SU-DHL-6 (cell line): ENCODE measurements around the gene GPC3.

Experiments
- CTCF ChIP-seq: fragments of 200-600 bp; sonication (generic); IDR thresholded peaks from one replicate; pipeline ENCODE4 v1.5.1; 2017; ENCODE audit warnings: antibody characterized with exemption, mild to moderate bottlenecking, low read length, moderate library complexity; ENCODE audit not compliant: insufficient read depth, poor library complexity, severe bottlenecking
- EZH2phosphoT487 ChIP-seq: fragments of 200-600 bp; sonication (generic), shearing (Covaris generic); conservative IDR thresholded peaks from 2 replicates; pipeline ENCODE4 v1.6.1; 2018; ENCODE audit warnings: mild to moderate bottlenecking, antibody characterized with exemption, low read length, moderate library complexity, mixed read lengths

DNA sequence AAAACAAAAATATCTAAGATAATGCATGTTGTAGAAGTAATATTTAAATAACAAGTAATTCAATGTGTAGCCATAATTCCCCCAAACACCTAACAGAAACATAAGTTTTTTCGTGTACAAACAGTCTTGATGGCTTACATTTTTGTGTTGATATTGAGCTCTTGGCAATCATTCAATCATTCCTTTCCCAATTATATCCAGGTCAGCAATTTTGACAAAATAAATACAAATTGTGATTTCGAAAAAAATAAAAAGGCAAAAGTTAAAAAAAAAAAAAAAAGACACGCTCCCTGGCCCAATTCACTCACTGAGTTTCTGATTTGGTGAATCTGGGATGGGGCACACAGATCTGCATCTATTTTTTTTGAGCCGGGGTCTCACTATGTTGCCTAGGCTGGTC is 382.5 kb downstream of the GPC3 start:
- no peak for TF ChIP-seq CTCF
- TF ChIP-seq EZH2phosphoT487 = no peak
